ENCODE results near the gene KCNK6. TPM values are rescaled to one million over a fixed set of nuclear protein-coding genes. Genes with fewer than 3 reads are reported as not detected.

The KCNK6 gene
- total and polyA plus RNA-seq, 7 donors, result 0.21 to 0.69 (median 0.54) TPM

DNA sequence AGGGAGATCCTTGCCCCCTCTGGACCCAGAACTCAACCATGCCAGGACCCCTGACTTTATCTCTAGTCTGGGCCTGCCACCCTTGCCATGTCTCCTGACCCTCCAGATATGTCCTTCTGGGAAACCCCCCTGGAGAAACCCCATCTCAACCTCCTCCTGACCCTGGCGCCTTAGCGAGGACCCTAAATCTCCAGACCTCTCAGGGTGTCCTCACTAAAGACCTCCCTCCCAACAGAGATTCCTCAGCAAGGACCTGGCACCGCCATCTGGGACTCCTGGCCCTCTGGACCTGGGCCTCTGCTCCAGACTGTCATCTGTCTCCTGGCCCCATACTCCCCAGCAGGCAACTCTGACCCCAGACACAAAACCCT, 1.3 kb downstream of the KCNK6 start:
- H3K27me3 ChIP-seq (ENCODE audit: insufficient read depth in 3 of 3, low read length in 2 of 3), result peaks cover 0 to 15% (median 0%) of the 10 kb centered on the region in 3 donors
- no peaks in the 10 kb centered on the region for H3K9me3 ChIP-seq
- H3K36me3 ChIP-seq (ENCODE audit: insufficient read depth in 1 of 2, low read depth in 1 of 2), result no peaks in the 10 kb centered on the region
- peaks cover 8% of the 10 kb centered on the region for H3K4me1 ChIP-seq
- no peak overlapping the region for H3K27ac ChIP-seq
- WGBS, 3 donors, result 93 to 98% (median 94%) methylated on average over 3 of the region's 3 CpGs
- H3K4me3 ChIP-seq, result no peak overlapping the region
- ATAC-seq, result no peak
- TF ChIP-seq CTCF (IDR thresholded peaks at IDR 0.05), result no peak
- no peak for DNase-seq
- intact Hi-C loops (cut with DNase I), result no loop called here

DNA sequence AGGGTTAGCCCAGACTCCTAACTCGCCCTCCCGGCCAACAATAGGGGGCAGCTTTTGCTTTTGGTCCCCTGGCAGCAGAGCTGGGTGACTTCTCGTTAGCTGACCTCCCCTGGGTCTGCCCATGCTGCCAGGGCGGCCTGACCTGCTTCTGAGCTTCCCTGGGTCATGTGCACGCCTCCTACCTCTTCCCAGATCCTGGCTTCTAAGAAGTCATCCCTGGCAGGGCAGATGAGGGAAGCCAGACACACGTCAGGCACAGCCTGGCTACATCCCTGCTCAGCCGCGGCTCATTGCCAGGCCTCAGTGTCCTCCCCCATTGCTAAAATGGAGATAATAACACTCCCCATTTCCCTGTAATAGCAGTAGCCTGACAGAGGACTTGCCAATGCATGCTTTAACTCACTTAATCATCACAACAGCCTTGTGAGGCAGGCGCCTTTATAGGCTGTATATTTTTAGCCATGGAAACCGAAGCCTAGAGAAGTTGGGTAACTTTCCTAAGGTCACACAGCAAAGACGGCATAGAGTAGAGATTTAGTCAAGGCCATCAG, 2.1 kb downstream of the KCNK6 start:
- Histone ChIP-seq H3K27me3 (ENCODE audit: insufficient read depth in 3 of 3, low read length in 2 of 3) (peaks cover 0 to 15% (median 0%) of the 10 kb centered on the region in 3 donors), H3K9me3 (no peaks in the 10 kb centered on the region), H3K4me1 (peaks cover 8% of the 10 kb centered on the region), H3K4me3 (no peak overlapping the region), H3K36me3 (ENCODE audit: insufficient read depth in 1 of 2, low read depth in 1 of 2) (no peaks in the 10 kb centered on the region), H3K27ac (no peak overlapping the region)
- WGBS, 3 donors, result 60 to 74% (median 68%) methylated on average over 11 of the region's 11 CpGs
- no peak for TF ChIP-seq CTCF (IDR thresholded peaks at IDR 0.05)
- ATAC-seq (no peak), DNase-seq (no peak)
- intact Hi-C loops (cut with DNase I), result no loop called here

- 52 to 56% (median 54%) methylated on average over 7 of the region's 7 CpGs for WGBS, 3 donors
- H3K27ac ChIP-seq, result no peak overlapping the region
- no peaks in the 10 kb centered on the region for H3K9me3 ChIP-seq
- peaks cover 0 to 15% (median 0%) of the 10 kb centered on the region in 3 donors for H3K27me3 ChIP-seq (ENCODE audit: insufficient read depth in 3 of 3, low read length in 2 of 3)
- ATAC-seq (no peak), DNase-seq (no peak)
- H3K4me3 ChIP-seq, result no peak overlapping the region
- intact Hi-C loops (cut with DNase I), result no loop called here
- peaks cover 8% of the 10 kb centered on the region for H3K4me1 ChIP-seq
- TF ChIP-seq CTCF (IDR thresholded peaks at IDR 0.05), result no peak
- H3K36me3 ChIP-seq (ENCODE audit: insufficient read depth in 1 of 2, low read depth in 1 of 2), result no peaks in the 10 kb centered on the region
Measured at GRCh38 chr19:38323291-38323690, 3.6 kb downstream of the KCNK6 start.

- ATAC-seq (no peak), DNase-seq (no peak)
- intact Hi-C loops (cut with DNase I), result no loop called here
- Histone ChIP-seq H3K4me1 (peaks cover 4% of the 10 kb centered on the region), H3K9me3 (no peaks in the 10 kb centered on the region), H3K4me3 (no peak overlapping the region), H3K27me3 (ENCODE audit: insufficient read depth in 3 of 3, low read length in 2 of 3) (peaks cover 0 to 13% (median 0%) of the 10 kb centered on the region in 3 donors), H3K36me3 (ENCODE audit: insufficient read depth in 1 of 2, low read depth in 1 of 2) (no peaks in the 10 kb centered on the region), H3K27ac (no peak overlapping the region)
- TF ChIP-seq CTCF (IDR thresholded peaks at IDR 0.05), result no peak
- 92 to 95% (median 93%) methylated on average over 4 of the region's 4 CpGs for WGBS, 3 donors
Measured at GRCh38 chr19:38324431-38324830, 4.8 kb downstream of the KCNK6 start.

DNA sequence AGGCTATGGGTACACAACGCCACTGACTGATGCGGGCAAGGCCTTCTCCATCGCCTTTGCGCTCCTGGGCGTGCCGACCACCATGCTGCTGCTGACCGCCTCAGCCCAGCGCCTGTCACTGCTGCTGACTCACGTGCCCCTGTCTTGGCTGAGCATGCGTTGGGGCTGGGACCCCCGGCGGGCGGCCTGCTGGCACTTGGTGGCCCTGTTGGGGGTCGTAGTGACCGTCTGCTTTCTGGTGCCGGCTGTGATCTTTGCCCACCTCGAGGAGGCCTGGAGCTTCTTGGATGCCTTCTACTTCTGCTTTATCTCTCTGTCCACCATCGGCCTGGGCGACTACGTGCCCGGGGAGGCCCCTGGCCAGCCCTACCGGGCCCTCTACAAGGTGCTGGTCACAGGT, 6.9 kb downstream of the KCNK6 start:
- ATAC-seq, result no peak

More for the DNA sequence above, 6.9 kb downstream of the KCNK6 start:
- no peak for TF ChIP-seq CTCF (IDR thresholded peaks at IDR 0.05)
- H3K9me3 ChIP-seq, result no peaks in the 10 kb centered on the region
- intact Hi-C loops (cut with DNase I), result no loop called here
- DNase-seq, result no peak
- 91 to 92% (median 92%) methylated on average over 22 of the region's 22 CpGs for WGBS, 3 donors
- H3K27ac ChIP-seq, result no peak overlapping the region
- no peaks in the 10 kb centered on the region for H3K27me3 ChIP-seq (ENCODE audit: insufficient read depth in 3 of 3, low read length in 2 of 3)
- H3K36me3 ChIP-seq (ENCODE audit: insufficient read depth in 1 of 2, low read depth in 1 of 2), result no peaks in the 10 kb centered on the region
- no peak overlapping the region for H3K4me3 ChIP-seq
- no peaks in the 10 kb centered on the region for H3K4me1 ChIP-seq

Measured in psoas muscle (tissue), 8 donors.